Endothelial cell of umbilical vein (primary cell): Measurements from ENCODE around the gene SMIM11. TPM values are rescaled to one million over a fixed set of nuclear protein-coding genes. Genes with fewer than 3 reads are reported as not detected.

Source experiments
- BruUV-seq: library from RNA; stranded (reverse); fragments of 400-500 nt; replicated peaks from 2 replicates; lab custom pipeline; 2021; lab: Mats Ljungman, UMichigan
- CTCF ChIA-PET: fragments of 300-600, 350-600 bp; sonication (Branson Sonifier 250); formaldehyde crosslinking; loops from one replicate; lab custom pipeline; 2021; ENCODE audit warnings: antibody characterized with exemption, inconsistent platforms; lab: Charles Lee
- POLR2A ChIA-PET: fragments of 300-600, 350-600 bp; sonication (Branson Sonifier 250); formaldehyde crosslinking; loops from one replicate; lab custom pipeline; 2021; ENCODE audit warnings: antibody characterized with exemption, inconsistent platforms; lab: Charles Lee
- DNase-seq: peaks from one replicate; pipeline ENCODE4 v3.0.0-alpha.2; 2011; ENCODE audit warnings: low read depth, low spot score
- FAIRE-seq: peaks from 2 replicates; lab custom pipeline; 2011; peaks lifted over from hg19 to GRCh38; lab: Jason Lieb, UNC
- H2AFZ ChIP-seq: 2 replicates; pipeline ENCODE4 v1.6.0; 2012; ENCODE audit warnings: low read depth, low read length, control low read depth, inconsistent platforms
- H3K27ac ChIP-seq: 2 replicates; pipeline ENCODE4 v1.5.1; 2011; ENCODE audit warnings: low read depth, mild to moderate bottlenecking, control low read depth, low read length, moderate library complexity; ENCODE audit not compliant: insufficient read depth
- H3K27me3 ChIP-seq, 2 experiments: 2 replicates each; pipeline versions ENCODE4 v1.6.0 to v1.6.1; 2011; ENCODE audit warnings: low read length in 2 of 2, mixed read lengths in 1 of 2; ENCODE audit not compliant: control insufficient read depth in 2 of 2, insufficient read depth in 2 of 2
- H3K36me3 ChIP-seq, 2 experiments: 2 replicates in 1 of 2; 3 replicates in 1 of 2; pipeline ENCODE4 v1.5.1; 2011; ENCODE audit warnings: low read length in 2 of 2, mild to moderate bottlenecking in 1 of 2, moderate library complexity in 1 of 2; ENCODE audit not compliant: control insufficient read depth in 2 of 2, insufficient read depth in 2 of 2; ENCODE audit errors: extremely low read depth in 1 of 2
- H3K4me1 ChIP-seq: 3 replicates; pipeline ENCODE4 v1.5.1; 2011; ENCODE audit warnings: mild to moderate bottlenecking, low read length; ENCODE audit not compliant: control insufficient read depth, insufficient read depth; ENCODE audit errors: extremely low read depth
- H3K4me2 ChIP-seq: 2 replicates; pipeline ENCODE4 v1.6.1; 2011; ENCODE audit warnings: low read length, control low read depth, mixed read lengths; ENCODE audit not compliant: insufficient read depth
- H3K4me3 ChIP-seq, 3 experiments: fragments of 200-600 bp in 1 of 3; sonication (generic), shearing (Covaris generic) in 1 of 3; replicated peaks in 1 of 3; 2 replicates each; pipeline ENCODE4 v1.5.1; 2011 to 2016; ENCODE audit warnings: control low read depth in 3 of 3, low read length in 3 of 3, mild to moderate bottlenecking in 2 of 3, inconsistent platforms in 1 of 3, low read depth in 1 of 3, moderate library complexity in 1 of 3; ENCODE audit not compliant: insufficient read depth in 1 of 3
- H3K79me2 ChIP-seq: 2 replicates; pipeline ENCODE4 v1.6.0; 2012; ENCODE audit warnings: low read length, inconsistent platforms; ENCODE audit not compliant: control insufficient read depth, insufficient read depth
- H3K9ac ChIP-seq: replicated peaks from 2 replicates; pipeline ENCODE3; 2011; ENCODE audit warnings: low read length, control low read depth; ENCODE audit not compliant: insufficient read depth; ENCODE audit errors: extremely low read depth
- H3K9me1 ChIP-seq: replicated peaks from 3 replicates; pipeline ENCODE4 v1.6.0; 2011; ENCODE audit warnings: mild to moderate bottlenecking, low read length; ENCODE audit not compliant: control insufficient read depth, insufficient read depth; ENCODE audit errors: extremely low read depth
- H3K9me3 ChIP-seq: replicated peaks from 2 replicates; pipeline ENCODE4 v1.5.1; 2012; ENCODE audit warnings: low read length, inconsistent platforms; ENCODE audit not compliant: control insufficient read depth, insufficient read depth
- H4K20me1 ChIP-seq: replicated peaks from 2 replicates; pipeline ENCODE3; 2011; ENCODE audit warnings: mild to moderate bottlenecking, low read length; ENCODE audit not compliant: control insufficient read depth, insufficient read depth; ENCODE audit errors: extremely low read depth
- CTCF ChIP-seq, 2 donors: IDR thresholded peaks; 1 replicate in 1 of 2; 2 replicates in 1 of 2; pipeline ENCODE4 v1.5.1; 2011; ENCODE audit warnings: low read length in 2 of 2, mild to moderate bottlenecking in 2 of 2, moderate library complexity in 2 of 2, control low read depth in 1 of 2, inconsistent platforms in 1 of 2, low read depth in 1 of 2; ENCODE audit not compliant: insufficient read depth in 1 of 2; ENCODE audit errors: extremely low read depth in 1 of 2
- EZH2 ChIP-seq: IDR thresholded peaks from 2 replicates; pipeline ENCODE4 v1.6.1; 2012; ENCODE audit warnings: borderline replicate concordance, low read depth, mild to moderate bottlenecking, moderate library complexity, low read length, inconsistent platforms; ENCODE audit not compliant: severe bottlenecking
- FOS ChIP-seq: IDR thresholded peaks from 2 replicates; pipeline ENCODE4 v1.6.1; 2011; ENCODE audit warnings: mild to moderate bottlenecking, low read length, moderate library complexity, borderline replicate concordance; ENCODE audit not compliant: insufficient read depth
- GATA2 ChIP-seq: IDR thresholded peaks from 2 replicates; pipeline ENCODE4 v1.7.0; 2011; ENCODE audit warnings: low read depth, mild to moderate bottlenecking, moderate library complexity, mixed read lengths, low read length; ENCODE audit not compliant: insufficient read length, insufficient read depth
- JUN ChIP-seq: IDR thresholded peaks from 2 replicates; pipeline ENCODE4 v1.6.1; 2011; ENCODE audit warnings: borderline replicate concordance, low read depth; ENCODE audit not compliant: insufficient read length, insufficient read depth
- MAX ChIP-seq: IDR thresholded peaks from 2 replicates; pipeline ENCODE4 v1.6.1; 2011; ENCODE audit not compliant: insufficient read depth, insufficient read length
- MYC ChIP-seq: IDR thresholded peaks from one replicate; pipeline ENCODE4 v1.6.1; 2011; ENCODE audit warnings: mild to moderate bottlenecking, low read depth, low read length
- POLR2A ChIP-seq: IDR thresholded peaks from 2 replicates; pipeline ENCODE4 v1.6.1; 2012; ENCODE audit warnings: low read depth, mild to moderate bottlenecking, control low read depth, low read length
- POLR2AphosphoS5 ChIP-seq: IDR thresholded peaks from 2 replicates; pipeline ENCODE4 v1.6.1; 2012; ENCODE audit warnings: low read depth, mild to moderate bottlenecking, control low read depth, low read length, moderate library complexity; ENCODE audit not compliant: insufficient read depth
- dilution Hi-C: fragments of 300-500 bp; cut with MboI; formaldehyde crosslinking; loops from one replicate; pipeline ENCODE4 v1.15.0; 2019; ENCODE audit warnings: low sequenced_read_pairs; ENCODE audit not compliant: extremely low pct_ligation_motif_present
- intact Hi-C: fragments of 100-400 bp; cut with micrococcal nuclease; formaldehyde crosslinking; loops from one replicate; pipeline ENCODE4 v1.10.0; 2022
- polyA plus RNA-seq, 4 experiments: library from polyadenylated mRNA; depleted of rRNA in 3 of 4; stranded (reverse) in 3 of 4; unstranded in 1 of 4; fragments of >200 nt; gene quantifications; 2 replicates each; pipeline versions ENCODE4 v1.2.1 to v1.2.3, GENCODE V29; 2011 to 2012; ENCODE audit warnings: missing spikeins in 1 of 4
- total RNA-seq: library from RNA; stranded (reverse); gene quantifications from 2 replicates; pipeline ENCODE4 v1.2.3, GENCODE V29; 2021

SMIM11 gene
- total and polyA plus RNA-seq, 2 donors (not counting 3 experiments of a cell fraction or from before 2014, with no cell fraction given), result 1.4 to 1.5 TPM

GRCh38 chr21:34343838-34344381 is 31.4 kb upstream of the SMIM11 start:
- H3K4me1 ChIP-seq, result no peaks in the 10 kb centered on the region
- no peak for TF ChIP-seq CTCF (IDR thresholded peaks at IDR 0.05; ENCODE audit: extremely low read depth in 1 of 2, insufficient read depth in 1 of 2, low read depth in 1 of 2, low read length in 2 of 2)
- no peak for TF ChIP-seq JUN
- no peak for TF ChIP-seq POLR2AphosphoS5
- no peak for TF ChIP-seq MYC
- TF ChIP-seq MAX, result no peak
- no peak for TF ChIP-seq FOS
- TF ChIP-seq POLR2A, result no peak
- TF ChIP-seq GATA2, result no peak
- TF ChIP-seq EZH2, result no peak
- no peaks in the 10 kb centered on the region for H3K36me3 ChIP-seq
- no peaks in the 10 kb centered on the region for H3K9me1 ChIP-seq
- no peaks in the 10 kb centered on the region for H3K9me3 ChIP-seq
- intact Hi-C loops (no loop called here), dilution Hi-C loops (no loop called here)
- H3K79me2 ChIP-seq, result no peaks in the 10 kb centered on the region
- no peak overlapping the region for H3K4me3 ChIP-seq
- FAIRE-seq (no peak), DNase-seq (no peak)
- H3K9ac ChIP-seq, result no peak overlapping the region
- H3K4me2 ChIP-seq, result no peak overlapping the region
- H2AFZ ChIP-seq, result no peak overlapping the region
- H4K20me1 ChIP-seq, result no peaks in the 10 kb centered on the region
- POLR2A ChIA-PET, result no interaction called here
- CTCF ChIA-PET, result interaction anchor here (2.8 to 22.9 kb wide), 2 partner anchors 11 to 422 kb away, joined by 8 to 867 read pairs; no protein-coding TSS in a partner anchor
- H3K27me3 ChIP-seq, result peaks cover 6 to 9% of the 10 kb centered on the region in 2 experiments
- no TSS peak for BruUV-seq
- no peak overlapping the region for H3K27ac ChIP-seq
